ENCODE data around the gene GNB1L.

The GNB1L gene

GRCh38 chr22:19772673-19773469, 81.8 kb downstream of the GNB1L start:
- no peak for DNase-seq

- no peak for DNase-seq
Measured at GRCh38 chr22:19772422-19772672, 82.3 kb downstream of the GNB1L start.

GRCh38 chr22:19770349-19771220, 84.1 kb downstream of the GNB1L start:
- no peak for DNase-seq

- DNase-seq, result no peak
Measured at GRCh38 chr22:19769393-19769715, 85.3 kb downstream of the GNB1L start.

- DNase-seq, result no peak
Measured at GRCh38 chr22:19767427-19768341, 87.0 kb downstream of the GNB1L start.

- DNase-seq, result peak; percentile 59
Measured at GRCh38 chr22:19766511-19767426, 87.9 kb downstream of the GNB1L start.

GRCh38 chr22:19766240-19766510, 88.5 kb downstream of the GNB1L start:
- DNase-seq, result peak; percentile 33

- DNase-seq, result peak; percentile 44
Measured at GRCh38 chr22:19765477-19766239, 89.0 kb downstream of the GNB1L start.

- DNase-seq, result no peak
Measured at GRCh38 chr22:19764636-19765476, 89.8 kb downstream of the GNB1L start.

GRCh38 chr22:19764299-19764593, 90.4 kb downstream of the GNB1L start:
- DNase-seq, result no peak

- DNase-seq, result no peak
Measured at GRCh38 chr22:19763458-19764298, 91.0 kb downstream of the GNB1L start.

- DNase-seq, result no peak
Measured at GRCh38 chr22:19762568-19763457, 91.9 kb downstream of the GNB1L start.

- DNase-seq, result no peak
Measured at GRCh38 chr22:19761725-19762567, 92.7 kb downstream of the GNB1L start.

GRCh38 chr22:19760951-19761724, 93.5 kb downstream of the GNB1L start:
- no peak for DNase-seq

GRCh38 chr22:19760058-19760950, 94.4 kb downstream of the GNB1L start, which contains the start of gene TBX1:
Gene TBX1, plus strand, starts transcription at chr22:19760778. Its CDS starts 66 bp downstream, at chr22:19760844.
- DNase-seq, result no peak

Data from activated T-cell treated with anti-CD3 and anti-CD28 coated beads, Interleukin-2, amount 50 U/mL, for 1 hour (primary cell).